ENCODE data around the gene MBD4.

DNA sequence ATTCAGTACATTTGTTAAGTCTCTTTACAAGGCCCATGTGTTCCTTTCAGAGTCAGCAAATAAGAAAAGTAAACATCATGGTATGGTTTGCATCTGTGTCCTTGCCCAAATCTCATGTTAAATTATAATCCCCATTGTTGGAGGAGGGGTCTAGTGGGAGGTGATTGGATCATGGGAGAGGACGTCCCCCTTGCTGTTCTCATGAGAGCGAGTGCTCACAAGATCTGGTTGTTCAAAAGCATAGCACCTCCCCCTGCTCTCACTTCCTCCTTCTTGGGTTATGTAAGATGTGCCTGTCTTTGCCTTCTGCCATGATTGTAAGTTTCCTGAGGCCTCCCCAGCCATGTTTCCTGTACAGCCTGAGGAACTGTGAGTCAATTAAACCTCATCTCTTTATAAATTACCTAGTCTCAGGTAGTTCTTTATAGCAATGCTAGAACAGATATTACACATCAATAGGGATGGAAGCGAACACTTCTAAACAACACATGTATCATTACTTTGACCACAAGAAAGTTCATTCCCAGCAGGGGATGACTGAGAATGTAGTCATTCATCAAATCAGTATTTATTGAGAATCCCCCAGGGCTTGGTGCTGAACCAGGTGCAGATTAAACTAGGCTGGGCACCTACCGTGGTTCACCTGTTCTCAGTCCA is 15.4 kb downstream of the MBD4 start:
- TF ChIP-seq, protein P1, sequence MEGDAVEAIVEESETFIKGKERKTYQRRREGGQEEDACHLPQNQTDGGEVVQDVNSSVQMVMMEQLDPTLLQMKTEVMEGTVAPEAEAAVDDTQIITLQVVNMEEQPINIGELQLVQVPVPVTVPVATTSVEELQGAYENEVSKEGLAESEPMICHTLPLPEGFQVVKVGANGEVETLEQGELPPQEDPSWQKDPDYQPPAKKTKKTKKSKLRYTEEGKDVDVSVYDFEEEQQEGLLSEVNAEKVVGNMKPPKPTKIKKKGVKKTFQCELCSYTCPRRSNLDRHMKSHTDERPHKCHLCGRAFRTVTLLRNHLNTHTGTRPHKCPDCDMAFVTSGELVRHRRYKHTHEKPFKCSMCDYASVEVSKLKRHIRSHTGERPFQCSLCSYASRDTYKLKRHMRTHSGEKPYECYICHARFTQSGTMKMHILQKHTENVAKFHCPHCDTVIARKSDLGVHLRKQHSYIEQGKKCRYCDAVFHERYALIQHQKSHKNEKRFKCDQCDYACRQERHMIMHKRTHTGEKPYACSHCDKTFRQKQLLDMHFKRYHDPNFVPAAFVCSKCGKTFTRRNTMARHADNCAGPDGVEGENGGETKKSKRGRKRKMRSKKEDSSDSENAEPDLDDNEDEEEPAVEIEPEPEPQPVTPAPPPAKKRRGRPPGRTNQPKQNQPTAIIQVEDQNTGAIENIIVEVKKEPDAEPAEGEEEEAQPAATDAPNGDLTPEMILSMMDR (IDR thresholded peaks at IDR 0.05 in 4 of 5, conservative IDR thresholded peaks at IDR 0.05 in 1 of 5) = no peak
- no peak for TF ChIP-seq POLR2A (IDR thresholded peaks at IDR 0.05)
